IPS-18a (cell line): ENCODE data around the gene C10orf53.

Experiments used
- H3K27ac ChIP-seq: one replicate; pipeline ENCODE4 v1.5.1; 2013; ENCODE audit warnings: low read length
- H3K27me3 ChIP-seq: one replicate; pipeline ENCODE4 v1.6.1; 2013; ENCODE audit warnings: mild to moderate bottlenecking, low read length; ENCODE audit not compliant: control insufficient read depth, insufficient read depth
- H3K36me3 ChIP-seq: one replicate; pipeline ENCODE4 v1.6.1; 2013; ENCODE audit warnings: low read depth, low read length; ENCODE audit not compliant: control insufficient read depth
- H3K4me1 ChIP-seq: one replicate; pipeline ENCODE4 v1.6.1; 2013; ENCODE audit warnings: low read depth, low read length; ENCODE audit not compliant: control insufficient read depth
- H3K4me3 ChIP-seq: one replicate; pipeline ENCODE4 v1.5.1; 2013; ENCODE audit warnings: low read length
- H3K9ac ChIP-seq: one replicate; pipeline ENCODE4 v1.6.1; 2013; ENCODE audit warnings: mild to moderate bottlenecking, low read length, moderate library complexity
- H3K9me3 ChIP-seq: one replicate; pipeline ENCODE4 v1.6.1; 2013; ENCODE audit warnings: low read depth, low read length; ENCODE audit not compliant: control insufficient read depth

C10orf53 gene

GRCh38 chr10:49734676-49735075 lies 55.2 kb downstream of the C10orf53 start:
- no peaks in the 10 kb centered on the region for H3K9me3 ChIP-seq
- H3K27ac ChIP-seq: no peak overlapping the region
- peaks cover 16% of the 10 kb centered on the region for H3K36me3 ChIP-seq
- no peaks in the 10 kb centered on the region for H3K27me3 ChIP-seq
- no peak overlapping the region for H3K4me3 ChIP-seq
- no peak overlapping the region for H3K9ac ChIP-seq
- no peaks in the 10 kb centered on the region for H3K4me1 ChIP-seq

GRCh38 chr10:49735161-49735560 lies 55.7 kb downstream of the C10orf53 start:
- Histone ChIP-seq H3K4me1 (no peaks in the 10 kb centered on the region), H3K9me3 (no peaks in the 10 kb centered on the region), H3K36me3 (peaks cover 16% of the 10 kb centered on the region), H3K9ac (no peak overlapping the region), H3K4me3 (no peak overlapping the region), H3K27ac (no peak overlapping the region), H3K27me3 (no peaks in the 10 kb centered on the region)

- no peak overlapping the region for H3K9ac ChIP-seq
- no peak overlapping the region for H3K4me3 ChIP-seq
- H3K4me1 ChIP-seq: no peaks in the 10 kb centered on the region
- peaks cover 16% of the 10 kb centered on the region for H3K36me3 ChIP-seq
- no peak overlapping the region for H3K27ac ChIP-seq
- no peaks in the 10 kb centered on the region for H3K9me3 ChIP-seq
- no peaks in the 10 kb centered on the region for H3K27me3 ChIP-seq
These were observed 56.6 kb downstream of the C10orf53 start for GRCh38 chr10:49735848-49736563.

- Histone ChIP-seq H3K27ac (no peak overlapping the region), H3K4me1 (no peaks in the 10 kb centered on the region), H3K4me3 (no peak overlapping the region), H3K36me3 (peaks cover 16% of the 10 kb centered on the region), H3K9ac (no peak overlapping the region), H3K9me3 (no peaks in the 10 kb centered on the region), H3K27me3 (no peaks in the 10 kb centered on the region)
These were observed 57.2 kb downstream of the C10orf53 start for GRCh38 chr10:49736564-49737113.

- H3K27ac ChIP-seq: no peak overlapping the region
- no peaks in the 10 kb centered on the region for H3K27me3 ChIP-seq
- no peaks in the 10 kb centered on the region for H3K9me3 ChIP-seq
- no peaks in the 10 kb centered on the region for H3K4me1 ChIP-seq
- H3K4me3 ChIP-seq: no peak overlapping the region
- H3K36me3 ChIP-seq: peaks cover 16% of the 10 kb centered on the region
- no peak overlapping the region for H3K9ac ChIP-seq
These were observed 58.2 kb downstream of the C10orf53 start for GRCh38 chr10:49737474-49738201.

- no peak overlapping the region for H3K4me3 ChIP-seq
- H3K4me1 ChIP-seq: no peaks in the 10 kb centered on the region
- no peaks in the 10 kb centered on the region for H3K27me3 ChIP-seq
- no peak overlapping the region for H3K9ac ChIP-seq
- peaks cover 16% of the 10 kb centered on the region for H3K36me3 ChIP-seq
- H3K27ac ChIP-seq: no peak overlapping the region
- no peaks in the 10 kb centered on the region for H3K9me3 ChIP-seq
These were observed 59.3 kb downstream of the C10orf53 start for GRCh38 chr10:49738616-49739360.

GRCh38 chr10:49739426-49739825 lies 60.0 kb downstream of the C10orf53 start:
- Histone ChIP-seq H3K9ac (no peak overlapping the region), H3K27me3 (no peaks in the 10 kb centered on the region), H3K4me3 (no peak overlapping the region), H3K36me3 (peaks cover 19% of the 10 kb centered on the region), H3K4me1 (no peaks in the 10 kb centered on the region), H3K9me3 (no peaks in the 10 kb centered on the region), H3K27ac (no peak overlapping the region)

- Histone ChIP-seq H3K4me3 (no peak overlapping the region), H3K36me3 (peaks cover 26% of the 10 kb centered on the region), H3K27ac (no peak overlapping the region), H3K27me3 (no peaks in the 10 kb centered on the region), H3K9ac (no peak overlapping the region), H3K4me1 (no peaks in the 10 kb centered on the region), H3K9me3 (no peaks in the 10 kb centered on the region)
These were observed 61.1 kb downstream of the C10orf53 start for GRCh38 chr10:49740346-49741107.

- no peaks in the 10 kb centered on the region for H3K27me3 ChIP-seq
- peaks cover 30% of the 10 kb centered on the region for H3K36me3 ChIP-seq
- H3K9me3 ChIP-seq: no peaks in the 10 kb centered on the region
- H3K27ac ChIP-seq: no peak overlapping the region
- H3K4me1 ChIP-seq: no peaks in the 10 kb centered on the region
- H3K4me3 ChIP-seq: no peak overlapping the region
- H3K9ac ChIP-seq: no peak overlapping the region
These were observed 61.9 kb downstream of the C10orf53 start for GRCh38 chr10:49741108-49741995.

GRCh38 chr10:49742683-49743463 lies 63.4 kb downstream of the C10orf53 start:
- Histone ChIP-seq H3K27ac (no peak overlapping the region), H3K9me3 (no peaks in the 10 kb centered on the region), H3K9ac (no peak overlapping the region), H3K4me1 (no peaks in the 10 kb centered on the region), H3K27me3 (no peaks in the 10 kb centered on the region), H3K4me3 (no peak overlapping the region), H3K36me3 (peaks cover 27% of the 10 kb centered on the region)
